Smooth muscle cell (in vitro differentiated cells): ENCODE data around the gene MPI. TPM values are rescaled to one million over a fixed set of nuclear protein-coding genes. Genes with fewer than 3 reads are reported as not detected.

Experiments used
- DNase-seq: peaks from one replicate; lab custom pipeline; 2025; ENCODE audit not compliant: unreplicated experiment; lab: John Stamatoyannopoulos, UW
- H2AFZ ChIP-seq: fragments of 200-600 bp; sonication (generic); 2 replicates; pipeline ENCODE4 v1.6.0; 2016; ENCODE audit warnings: antibody characterized with exemption, low read depth, mild to moderate bottlenecking
- H3F3A ChIP-seq: fragments of 200-600 bp; sonication (generic); 2 replicates; pipeline ENCODE4 v1.6.0; 2017; ENCODE audit warnings: antibody characterized with exemption, low read depth
- H3K27ac ChIP-seq: fragments of 200-600 bp; sonication (generic); 2 replicates; pipeline ENCODE4 v1.5.1; 2016; ENCODE audit warnings: low read depth, mild to moderate bottlenecking
- H3K27me3 ChIP-seq: fragments of 200-600 bp; sonication (generic); 2 replicates; pipeline ENCODE4 v1.6.1; 2016; ENCODE audit warnings: low read depth, mild to moderate bottlenecking
- H3K36me3 ChIP-seq: fragments of 200-600 bp; sonication (generic); 2 replicates; pipeline ENCODE4 v1.5.1; 2016; ENCODE audit warnings: low read depth
- H3K4me1 ChIP-seq: fragments of 200-600 bp; sonication (generic); 2 replicates; pipeline ENCODE4 v1.5.1; 2016; ENCODE audit warnings: low read depth
- H3K4me2 ChIP-seq: fragments of 200-600 bp; sonication (generic); 2 replicates; pipeline ENCODE4 v1.6.0; 2016; ENCODE audit warnings: mild to moderate bottlenecking
- H3K4me3 ChIP-seq: fragments of 200-600 bp; sonication (generic); 2 replicates; pipeline ENCODE4 v1.5.1; 2016; ENCODE audit warnings: mild to moderate bottlenecking
- H3K79me2 ChIP-seq: fragments of 200-600 bp; sonication (generic); 2 replicates; pipeline ENCODE4 v1.6.0; 2016; ENCODE audit warnings: low read depth, mild to moderate bottlenecking
- H3K9ac ChIP-seq: fragments of 200-600 bp; sonication (generic); 2 replicates; pipeline ENCODE4 v1.6.0; 2016; ENCODE audit warnings: low read depth
- H3K9me3 ChIP-seq: fragments of 200-600 bp; sonication (generic); replicated peaks from 2 replicates; pipeline ENCODE4 v1.5.1; 2016; ENCODE audit warnings: low read depth
- H4K20me1 ChIP-seq: fragments of 200-600 bp; sonication (generic); 2 replicates; pipeline ENCODE4 v1.6.0; 2016; ENCODE audit warnings: low read depth
- WGBS: methylation state at CpG from one replicate; pipeline ENCODE4 v1.1.7; 2016; ENCODE audit warnings: low lambda C conversion rate; 5-methylcytosine and 5-hydroxymethylcytosine counted together
- polyA plus RNA-seq: library from polyadenylated mRNA; unstranded; fragments of >200 nt; fragmentation: Nextera tagmentation; extraction: Ambion mirVana; gene quantifications from 2 replicates; pipeline ENCODE4 v1.2.1, GENCODE V29; 2016
- total RNA-seq: library from RNA; depleted of rRNA; stranded (reverse); fragments of >200 nt; gene quantifications from 2 replicates; pipeline ENCODE4 v1.2.3, GENCODE V29; 2014
- TF ChIP-seq, protein P1 (sequence below): fragments of 200-600 bp; sonication (generic); IDR thresholded peaks from 2 replicates; pipeline ENCODE4 v1.5.1; 2017; ENCODE audit warnings: borderline replicate concordance, mild to moderate bottlenecking, antibody characterized with exemption; ENCODE audit not compliant: insufficient read depth, poor library complexity, severe bottlenecking

MPI gene
- total and polyA plus RNA-seq, 2 experiments from 2014 or later, result 41.9 to 43.6 TPM

DNA sequence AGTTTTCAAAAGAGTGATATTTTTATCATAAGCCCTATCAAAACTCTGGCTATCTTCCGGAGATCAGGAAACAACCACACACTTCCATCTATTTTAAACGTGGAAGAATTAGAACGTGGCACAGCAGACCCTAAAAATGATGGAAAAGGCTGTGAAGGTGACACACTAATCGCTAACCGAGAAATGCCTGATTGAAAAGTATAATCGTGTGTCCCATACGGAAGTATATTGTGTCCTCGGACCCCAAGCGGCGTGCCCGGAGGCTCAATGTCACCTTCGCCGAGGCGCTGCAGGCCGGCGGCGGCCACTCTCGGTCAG lies 47.4 kb downstream of the MPI start:
- H3K79me2 ChIP-seq, result peaks cover 54% of the 10 kb centered on the region
- peak overlapping the region; percentile 78 for H3K27ac ChIP-seq
- peaks cover 13% of the 10 kb centered on the region for H3K4me1 ChIP-seq
- peaks cover 38% of the 10 kb centered on the region for H4K20me1 ChIP-seq
- H3K9me3 ChIP-seq, result no peaks in the 10 kb centered on the region
- no peak for DNase-seq
- peak overlapping the region; percentile 77 for H2AFZ ChIP-seq
- TF ChIP-seq, protein P1, sequence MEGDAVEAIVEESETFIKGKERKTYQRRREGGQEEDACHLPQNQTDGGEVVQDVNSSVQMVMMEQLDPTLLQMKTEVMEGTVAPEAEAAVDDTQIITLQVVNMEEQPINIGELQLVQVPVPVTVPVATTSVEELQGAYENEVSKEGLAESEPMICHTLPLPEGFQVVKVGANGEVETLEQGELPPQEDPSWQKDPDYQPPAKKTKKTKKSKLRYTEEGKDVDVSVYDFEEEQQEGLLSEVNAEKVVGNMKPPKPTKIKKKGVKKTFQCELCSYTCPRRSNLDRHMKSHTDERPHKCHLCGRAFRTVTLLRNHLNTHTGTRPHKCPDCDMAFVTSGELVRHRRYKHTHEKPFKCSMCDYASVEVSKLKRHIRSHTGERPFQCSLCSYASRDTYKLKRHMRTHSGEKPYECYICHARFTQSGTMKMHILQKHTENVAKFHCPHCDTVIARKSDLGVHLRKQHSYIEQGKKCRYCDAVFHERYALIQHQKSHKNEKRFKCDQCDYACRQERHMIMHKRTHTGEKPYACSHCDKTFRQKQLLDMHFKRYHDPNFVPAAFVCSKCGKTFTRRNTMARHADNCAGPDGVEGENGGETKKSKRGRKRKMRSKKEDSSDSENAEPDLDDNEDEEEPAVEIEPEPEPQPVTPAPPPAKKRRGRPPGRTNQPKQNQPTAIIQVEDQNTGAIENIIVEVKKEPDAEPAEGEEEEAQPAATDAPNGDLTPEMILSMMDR, result no peak
- peak overlapping the region; percentile 92 for H3K9ac ChIP-seq
- H3K27me3 ChIP-seq, result no peaks in the 10 kb centered on the region
- no peaks in the 10 kb centered on the region for H3K36me3 ChIP-seq
- under 1% methylated on average over 18 of the region's 18 CpGs for WGBS
- H3K4me3 ChIP-seq, result peak overlapping the region; percentile 93
- peaks cover 5% of the 10 kb centered on the region for H3F3A ChIP-seq
- H3K4me2 ChIP-seq, result peak overlapping the region; percentile 95

DNA sequence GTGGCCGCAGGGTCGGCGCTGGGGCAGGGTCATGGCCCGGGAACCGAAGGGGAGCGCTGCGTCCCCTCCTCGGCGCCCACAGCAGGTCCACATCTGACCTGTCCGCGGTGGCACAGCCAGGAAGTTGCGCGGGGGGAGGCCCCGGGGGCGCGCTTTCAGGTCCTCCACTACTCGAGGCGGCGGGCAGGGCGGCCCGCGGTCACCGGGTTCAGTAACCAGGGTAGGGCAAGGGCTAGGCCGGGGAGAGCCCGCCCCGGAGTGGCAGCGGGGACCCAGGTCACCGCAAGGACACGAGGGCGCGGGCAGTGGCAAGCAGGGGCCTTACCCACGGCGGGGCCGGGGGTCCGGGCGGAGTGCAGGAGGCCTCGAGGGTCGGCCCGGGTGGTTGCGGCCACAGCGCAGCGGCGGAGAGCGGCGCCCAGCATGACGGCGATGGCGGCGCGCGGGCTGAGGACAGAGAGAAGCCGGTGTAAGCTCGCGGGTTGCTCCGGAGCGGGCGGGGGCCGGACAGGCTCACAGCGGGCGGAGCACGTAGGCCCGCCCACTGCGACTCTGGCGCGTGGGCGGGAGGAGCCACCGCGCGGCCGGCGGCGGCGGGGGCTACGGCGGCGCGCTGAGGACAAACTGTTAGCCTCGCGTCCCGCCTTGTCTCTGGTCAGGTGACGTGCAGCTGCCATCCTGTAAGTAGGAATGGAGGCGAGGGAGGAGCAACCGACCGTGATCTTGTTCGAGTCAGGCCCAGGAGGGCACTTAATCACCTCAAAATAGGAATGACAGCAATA lies 47.9 kb downstream of the MPI start, which contains the start of gene COX5A:
Gene COX5A (minus strand): TSS at position 484 of the 782 bp plus-strand sequence. CDS start 59 bp downstream, at position 425.
- H3K9ac ChIP-seq, result peak within 1 kb of the TSS; percentile 92
- no peaks in the 10 kb centered on the region for H3K9me3 ChIP-seq
- under 1% methylated on average over 66 of the region's 85 CpGs for WGBS
- H3K4me1 ChIP-seq, result peaks cover 13% of the 10 kb centered on the region
- peaks cover 5% of the 10 kb centered on the region for H3F3A ChIP-seq
- no peaks in the 10 kb centered on the region for H3K27me3 ChIP-seq
- peak within 1 kb of the TSS; percentile 93 for H3K4me3 ChIP-seq
- peak within 1 kb of the TSS; percentile 93 for H2AFZ ChIP-seq
- TF ChIP-seq, protein P1, result no peak
- no peaks in the 10 kb centered on the region for H3K36me3 ChIP-seq
- H3K4me2 ChIP-seq, result peak within 1 kb of the TSS; percentile 95
- peaks cover 32% of the 10 kb centered on the region for H4K20me1 ChIP-seq
- peak within 1 kb of the TSS; percentile 78 for H3K27ac ChIP-seq
- H3K79me2 ChIP-seq, result peaks cover 49% of the 10 kb centered on the region
- DNase-seq, result peak; percentile 62

DNA sequence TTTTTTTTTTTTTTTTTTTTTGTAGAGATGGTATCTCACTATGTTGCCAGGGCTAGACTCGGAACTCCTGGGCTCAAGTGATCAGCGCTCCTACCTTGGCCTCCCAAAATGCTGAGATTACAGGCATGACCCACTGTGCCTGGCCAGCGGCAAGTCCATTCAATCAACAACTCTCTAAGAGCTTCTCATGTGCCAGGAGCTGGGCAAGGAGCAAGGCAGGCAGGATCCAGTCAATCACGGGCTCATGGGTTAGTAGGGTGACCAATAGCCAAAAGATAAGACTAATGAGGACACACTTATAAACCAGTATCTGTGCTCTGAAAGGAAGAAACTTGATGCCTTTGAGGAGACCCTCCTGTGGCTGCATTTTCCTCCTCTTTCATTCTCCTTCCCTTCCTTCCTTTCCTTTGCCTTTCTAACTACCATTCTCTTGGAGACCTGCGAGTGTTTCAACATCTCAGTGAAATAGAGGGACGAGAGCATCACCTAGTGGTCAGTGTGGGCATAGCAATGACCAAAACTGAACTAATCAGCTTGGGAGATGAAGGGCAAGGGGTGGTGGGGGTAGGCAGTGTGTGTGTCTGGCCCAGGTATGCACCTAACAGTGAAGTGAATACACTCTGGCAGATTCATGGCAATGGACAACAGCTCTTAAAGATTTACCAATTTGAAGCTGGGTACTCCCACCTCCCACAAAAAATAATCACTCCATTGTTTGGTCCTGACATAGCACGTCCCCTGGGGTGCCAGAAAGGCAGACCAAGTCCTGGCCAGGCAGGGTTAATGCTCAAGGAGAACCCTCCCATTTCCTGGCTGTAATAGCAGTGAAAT lies 60.5 kb downstream of the MPI start:
- H3K4me1 ChIP-seq, result peaks cover 7% of the 10 kb centered on the region
- peak; percentile 44 for DNase-seq
- no peak overlapping the region for H3K27ac ChIP-seq
- H3K4me2 ChIP-seq, result peak overlapping the region; percentile 6
- WGBS, result 43% methylated on average over 7 of the region's 7 CpGs
- H3F3A ChIP-seq, result peaks cover 11% of the 10 kb centered on the region
- peaks cover 32% of the 10 kb centered on the region for H4K20me1 ChIP-seq
- TF ChIP-seq, protein P1, result peak; percentile 94
- no peaks in the 10 kb centered on the region for H3K27me3 ChIP-seq
- H3K36me3 ChIP-seq, result no peaks in the 10 kb centered on the region
- no peaks in the 10 kb centered on the region for H3K9me3 ChIP-seq
- H3K9ac ChIP-seq, result no peak overlapping the region
- no peaks in the 10 kb centered on the region for H3K79me2 ChIP-seq
- H3K4me3 ChIP-seq, result no peak overlapping the region
- H2AFZ ChIP-seq, result no peak overlapping the region
